Astrocyte of the spinal cord (primary cell): ENCODE measurements around the gene SMYD3.
"Not testable (repeated sequence)": the region's sequence is repeated elsewhere in the genome, so short reads cannot be mapped to it uniquely, and the experiment has no call there.

Experiments
- DNase-seq: peaks from one replicate; pipeline ENCODE4 v3.0.0; 2011; ENCODE audit warnings: low read depth, low spot score
- H3K4me3 ChIP-seq: 2 replicates; pipeline ENCODE4 v1.5.1; 2011; ENCODE audit warnings: low read depth, mild to moderate bottlenecking, low read length, moderate library complexity
- CTCF ChIP-seq: IDR thresholded peaks from 2 replicates; pipeline ENCODE4 v1.5.1; 2012; ENCODE audit warnings: low read depth, mild to moderate bottlenecking, low read length, inconsistent platforms
- in situ Hi-C: cut with HindIII; loops from 2 replicates; pipeline ENCODE4 v1.10.0; 2017; ENCODE audit warnings: low sequenced_read_pairs

SMYD3 gene

GRCh38 chr1:246367041-246367440 is 140.0 kb downstream of the SMYD3 start:
- in situ Hi-C loops = no loop called here
- H3K4me3 ChIP-seq = no peak overlapping the region
- no peak for TF ChIP-seq CTCF
- no peak for DNase-seq

GRCh38 chr1:246365708-246366107 is 141.4 kb downstream of the SMYD3 start:
- in situ Hi-C loops = no loop called here
- no peak for DNase-seq
- no peak overlapping the region for H3K4me3 ChIP-seq
- no peak for TF ChIP-seq CTCF

GRCh38 chr1:246364415-246364941 is 142.6 kb downstream of the SMYD3 start:
- no peak for DNase-seq
- no peak for TF ChIP-seq CTCF
- in situ Hi-C loops = no loop called here
- no peak overlapping the region for H3K4me3 ChIP-seq

GRCh38 chr1:246357014-246357598 is 150.0 kb downstream of the SMYD3 start:
- peak; percentile 67 for DNase-seq
- H3K4me3 ChIP-seq, in situ Hi-C loops: not testable (repeated sequence)

GRCh38 chr1:246355411-246356230 is 151.5 kb downstream of the SMYD3 start:
- in situ Hi-C loops = no loop called here
- DNase-seq = peak; percentile 67
- TF ChIP-seq CTCF = peak; percentile 31
- H3K4me3 ChIP-seq = no peak overlapping the region

GRCh38 chr1:246351721-246352120 is 155.4 kb downstream of the SMYD3 start:
- no peak for TF ChIP-seq CTCF
- no peak overlapping the region for H3K4me3 ChIP-seq
- no peak for DNase-seq
- in situ Hi-C loops = no loop called here

- no peak for DNase-seq
- TF ChIP-seq CTCF = no peak
- no peak overlapping the region for H3K4me3 ChIP-seq
- in situ Hi-C loops = no loop called here
Measured at GRCh38 chr1:246350745-246351144, 156.3 kb downstream of the SMYD3 start.
